22Rv1 (cell line): Measurements from ENCODE around the gene FAM177B.
"Not testable (repeated sequence)": the region's sequence is repeated elsewhere in the genome, so short reads cannot be mapped to it uniquely, and the experiment has no call there.

Experiments
- CTCF ChIP-seq: fragments of 450-650 bp; IDR thresholded peaks from 2 replicates; pipeline ENCODE4 v1.5.1; 2017; ENCODE audit warnings: mild to moderate bottlenecking
- ZFX ChIP-seq: fragments of 450-650 bp; IDR thresholded peaks from 2 replicates; pipeline ENCODE4 v1.6.1; 2017; ENCODE audit warnings: antibody characterized with exemption, borderline replicate concordance

GRCh38 chr1:222762178-222762577 is 25.2 kb downstream of the FAM177B start:
- not testable (repeated sequence) for TF ChIP-seq CTCF, ZFX
